Measurements from ENCODE around the gene SPNS3. TPM values are rescaled to one million over a fixed set of nuclear protein-coding genes. Genes with fewer than 3 reads are reported as not detected.

Gene SPNS3
- total and polyA plus RNA-seq, 2 of the 4 experiments (the other 2 are of a cell fraction) = 0.18 TPM; not detected in 1

GRCh38 chr17:4444782-4445473, 11.2 kb downstream of the SPNS3 start:
- Histone ChIP-seq H4K5ac (ENCODE audit: low read depth, low read length) (no peak overlapping the region), H4K91ac (ENCODE audit: insufficient read depth, low read depth, low read length) (no peak overlapping the region), H2BK120ac (ENCODE audit: low read depth, low read length) (no peak overlapping the region), H3K56ac (ENCODE audit: extremely low read depth, insufficient read depth, low read length) (no peak overlapping the region), H2BK15ac (ENCODE audit: low read depth, low read length) (no peak overlapping the region), H2BK20ac (ENCODE audit: low read depth, low read length) (no peak overlapping the region), H3K27ac (ENCODE audit: insufficient read depth, low read length) (no peak overlapping the region), H2AFZ (replicated peaks; ENCODE audit: low read length, poor library complexity) (no peak overlapping the region), H3K4me3 (ENCODE audit: insufficient read depth, low read depth, low read length) (no peak overlapping the region), H3K9ac (ENCODE audit: low read depth, low read length) (no peak overlapping the region), H2BK5ac (ENCODE audit: low read depth, low read length, poor library complexity, severe bottlenecking) (no peak overlapping the region), H3K27me3 (ENCODE audit: control insufficient read depth, insufficient read depth, low read length) (peaks cover 36% of the 10 kb centered on the region), H3K36me3 (ENCODE audit: control insufficient read depth, insufficient read depth, low read length) (no peaks in the 10 kb centered on the region), H3K23ac (ENCODE audit: low read depth, low read length) (no peak overlapping the region), H3K9me3 (ENCODE audit: control insufficient read depth, insufficient read depth, low read length) (no peaks in the 10 kb centered on the region), H2AK9ac (replicated peaks; ENCODE audit: low read depth, low read length, poor library complexity) (no peak overlapping the region), H3K4me1 (ENCODE audit: control insufficient read depth, insufficient read depth, low read length) (no peaks in the 10 kb centered on the region), H3K79me1 (ENCODE audit: low read depth in 1 of 2, low read length in 2 of 2) (no peaks in the 10 kb centered on the region), H4K8ac (ENCODE audit: low read depth in 2 of 2, low read length in 2 of 2) (no peak overlapping the region), H2AK5ac (ENCODE audit: low read depth, low read length) (no peak overlapping the region), H3K18ac (ENCODE audit: low read depth, low read length) (no peak overlapping the region), H3K14ac (replicated peaks; ENCODE audit: low read depth, low read length) (no peak overlapping the region), H4K20me1 (ENCODE audit: insufficient read depth, low read length) (no peaks in the 10 kb centered on the region), H3K9me1 (ENCODE audit: insufficient read depth, low read length) (no peaks in the 10 kb centered on the region), H3K4me2 (ENCODE audit: low read depth, low read length) (no peak overlapping the region), H3K4ac (ENCODE audit: low read depth, low read length) (no peak overlapping the region)
- no TSS peak for BruUV-seq (replicated peaks)
- intact Hi-C loops (cut with micrococcal nuclease) = no loop called here
- DNase-seq = no peak
- WGBS, 2 experiments (ENCODE audit: extremely low coverage in 2 of 2, insufficient read length in 1 of 2) = 72% methylated on average over 12 of the region's 18 CpGs; no CpG with 5 or more reads in 1 of the 2 experiments
- no peak for TF ChIP-seq USF2 (IDR thresholded peaks at IDR 0.05; ENCODE audit: low read depth, low read length)
- TF ChIP-seq SMC3 (IDR thresholded peaks at IDR 0.05; ENCODE audit: low read depth, low read length) = no peak
- no peak for TF ChIP-seq RCOR1 (IDR thresholded peaks at IDR 0.05; ENCODE audit: insufficient replicate concordance, low read length)
- no peak for TF ChIP-seq FOS (IDR thresholded peaks at IDR 0.05; ENCODE audit: low read depth, low read length)
- TF ChIP-seq RFX5 (IDR thresholded peaks at IDR 0.05; ENCODE audit: low read depth, low read length) = no peak
- TF ChIP-seq BHLHE40 (IDR thresholded peaks at IDR 0.05; ENCODE audit: low read depth, low read length) = no peak
- TF ChIP-seq MXI1 (IDR thresholded peaks at IDR 0.05; ENCODE audit: borderline replicate concordance, low read depth, low read length) = no peak
- no peak for TF ChIP-seq POLR2A (IDR thresholded peaks at IDR 0.05; ENCODE audit: low read depth, low read length)
- TF ChIP-seq CHD1 (IDR thresholded peaks at IDR 0.05; ENCODE audit: low read depth, low read length) = no peak
- no peak for TF ChIP-seq CTCF (conservative IDR thresholded peaks at IDR 0.05; ENCODE audit: low read depth, low read length)
- TF ChIP-seq RAD21 (IDR thresholded peaks at IDR 0.05; ENCODE audit: low read length) = no peak
- no peak for TF ChIP-seq MAFK (IDR thresholded peaks at IDR 0.05; ENCODE audit: low read depth, low read length)
- TF ChIP-seq ELK1 (IDR thresholded peaks at IDR 0.05; ENCODE audit: borderline replicate concordance, low read depth, low read length) = no peak
- no peak for TF ChIP-seq NFE2L2 (IDR thresholded peaks at IDR 0.05; ENCODE audit: low read depth, low read length)
- no peak for TF ChIP-seq MAZ (IDR thresholded peaks at IDR 0.05; ENCODE audit: borderline replicate concordance, low read depth, low read length)
- no peak for TF ChIP-seq CEBPB (IDR thresholded peaks at IDR 0.05; ENCODE audit: low read depth, low read length)
- ChIA-PET POLR2A (ENCODE audit: unreplicated experiment) (no interaction called here), CTCF (no interaction called here)
- dilution Hi-C loops (cut with HindIII; ENCODE audit: low sequenced_read_pairs, unreplicated experiment) = no loop called here
- in situ Hi-C loops (cut with MboI; ENCODE audit: low sequenced_read_pairs) = no loop called here
- ATAC-seq (ENCODE audit: low read depth) = no peak

All from IMR-90 (cell line).